Lower leg skin (tissue), 3 donors: ENCODE measurements around the gene TMEM150B.

Source experiments
- POLR2A ChIP-seq, 2 donors: fragments of 450-650 bp; IDR thresholded peaks; one replicate each; pipeline ENCODE4 v1.6.1; 2016 to 2017; ENCODE audit warnings: antibody characterized with exemption in 2 of 2, mild to moderate bottlenecking in 1 of 2, moderate library complexity in 1 of 2
- TF ChIP-seq, protein P1 (sequence below), 3 donors: fragments of 450-650 bp; IDR thresholded peaks; one replicate each; pipeline ENCODE4 v1.5.1; 2016; ENCODE audit warnings: antibody characterized with exemption in 3 of 3, mild to moderate bottlenecking in 3 of 3, moderate library complexity in 2 of 3

DNA sequence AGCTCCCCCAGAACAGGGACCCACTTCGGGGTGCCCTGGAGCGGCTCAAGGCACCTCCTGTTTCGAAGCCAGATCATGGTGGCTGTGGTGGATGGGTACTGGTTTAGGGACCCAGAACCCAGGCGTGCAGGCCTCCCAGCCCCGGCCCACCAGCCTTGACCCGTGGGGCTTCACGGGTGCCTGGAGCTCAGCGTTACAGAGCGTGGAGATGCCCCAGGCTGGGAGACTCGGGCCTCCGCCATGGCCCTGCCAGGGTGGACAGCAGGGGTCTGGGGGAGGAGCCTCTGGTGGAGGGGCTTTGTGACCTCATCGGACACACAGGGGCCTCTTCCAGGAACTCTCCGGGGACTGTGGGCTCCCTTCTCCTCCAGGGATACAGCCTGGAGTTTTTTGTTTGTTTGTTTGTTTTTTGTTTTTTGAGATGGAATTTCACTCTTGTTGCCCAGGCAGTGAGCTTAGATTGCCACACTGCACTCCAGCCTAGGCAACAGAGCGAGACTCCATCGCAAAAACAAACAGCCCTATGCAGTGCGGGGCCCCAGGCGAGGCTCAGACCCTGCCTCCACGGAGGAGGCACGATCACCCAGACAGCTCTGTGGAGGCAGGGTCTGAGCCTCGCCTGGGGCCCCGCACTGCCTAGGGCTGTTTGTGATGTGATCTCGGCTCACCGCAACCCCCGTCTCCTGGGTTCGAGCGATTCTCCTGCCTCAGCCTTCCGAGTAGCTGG, 38.0 kb upstream of the TMEM150B start, which contains the start of gene GARIN5B:
- TF ChIP-seq, protein P1, sequence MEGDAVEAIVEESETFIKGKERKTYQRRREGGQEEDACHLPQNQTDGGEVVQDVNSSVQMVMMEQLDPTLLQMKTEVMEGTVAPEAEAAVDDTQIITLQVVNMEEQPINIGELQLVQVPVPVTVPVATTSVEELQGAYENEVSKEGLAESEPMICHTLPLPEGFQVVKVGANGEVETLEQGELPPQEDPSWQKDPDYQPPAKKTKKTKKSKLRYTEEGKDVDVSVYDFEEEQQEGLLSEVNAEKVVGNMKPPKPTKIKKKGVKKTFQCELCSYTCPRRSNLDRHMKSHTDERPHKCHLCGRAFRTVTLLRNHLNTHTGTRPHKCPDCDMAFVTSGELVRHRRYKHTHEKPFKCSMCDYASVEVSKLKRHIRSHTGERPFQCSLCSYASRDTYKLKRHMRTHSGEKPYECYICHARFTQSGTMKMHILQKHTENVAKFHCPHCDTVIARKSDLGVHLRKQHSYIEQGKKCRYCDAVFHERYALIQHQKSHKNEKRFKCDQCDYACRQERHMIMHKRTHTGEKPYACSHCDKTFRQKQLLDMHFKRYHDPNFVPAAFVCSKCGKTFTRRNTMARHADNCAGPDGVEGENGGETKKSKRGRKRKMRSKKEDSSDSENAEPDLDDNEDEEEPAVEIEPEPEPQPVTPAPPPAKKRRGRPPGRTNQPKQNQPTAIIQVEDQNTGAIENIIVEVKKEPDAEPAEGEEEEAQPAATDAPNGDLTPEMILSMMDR (IDR thresholded peaks at IDR 0.05) = no peak
- no peak for TF ChIP-seq POLR2A (IDR thresholded peaks at IDR 0.05)
